BLaER1 (cell line): ENCODE results near the gene MAMLD1.

Source experiments
- H3K27ac ChIP-seq: shearing (Covaris generic); formaldehyde crosslinking; 2 replicates; pipeline ENCODE4 v1.8.1; 2022
- H3K27me3 ChIP-seq: shearing (Covaris generic); formaldehyde crosslinking; 2 replicates; pipeline ENCODE4 v1.8.1; 2022
- H3K36me3 ChIP-seq: shearing (Covaris generic); formaldehyde crosslinking; 2 replicates; pipeline ENCODE4 v1.8.1; 2022
- H3K4me1 ChIP-seq: shearing (Covaris generic); formaldehyde crosslinking; 2 replicates; pipeline ENCODE4 v1.8.1; 2022
- H3K4me2 ChIP-seq: shearing (Covaris generic); formaldehyde crosslinking; 2 replicates; pipeline ENCODE4 v1.8.1; 2022
- H3K4me3 ChIP-seq: shearing (Covaris generic); formaldehyde crosslinking; 2 replicates; pipeline ENCODE4 v1.8.1; 2022
- H3K9ac ChIP-seq: shearing (Covaris generic); formaldehyde crosslinking; 2 replicates; pipeline ENCODE4 v1.8.1; 2022
- H3K9me3 ChIP-seq: shearing (Covaris generic); formaldehyde crosslinking; 2 replicates; pipeline ENCODE4 v1.8.1; 2022
- H4K20me1 ChIP-seq: shearing (Covaris generic); formaldehyde crosslinking; 2 replicates; pipeline ENCODE4 v1.8.1; 2022
- Cebpa-rat ChIP-seq: shearing (Covaris generic); IDR thresholded peaks from 2 replicates; pipeline ENCODE4 v1.8.1; 2022

Gene MAMLD1

DNA sequence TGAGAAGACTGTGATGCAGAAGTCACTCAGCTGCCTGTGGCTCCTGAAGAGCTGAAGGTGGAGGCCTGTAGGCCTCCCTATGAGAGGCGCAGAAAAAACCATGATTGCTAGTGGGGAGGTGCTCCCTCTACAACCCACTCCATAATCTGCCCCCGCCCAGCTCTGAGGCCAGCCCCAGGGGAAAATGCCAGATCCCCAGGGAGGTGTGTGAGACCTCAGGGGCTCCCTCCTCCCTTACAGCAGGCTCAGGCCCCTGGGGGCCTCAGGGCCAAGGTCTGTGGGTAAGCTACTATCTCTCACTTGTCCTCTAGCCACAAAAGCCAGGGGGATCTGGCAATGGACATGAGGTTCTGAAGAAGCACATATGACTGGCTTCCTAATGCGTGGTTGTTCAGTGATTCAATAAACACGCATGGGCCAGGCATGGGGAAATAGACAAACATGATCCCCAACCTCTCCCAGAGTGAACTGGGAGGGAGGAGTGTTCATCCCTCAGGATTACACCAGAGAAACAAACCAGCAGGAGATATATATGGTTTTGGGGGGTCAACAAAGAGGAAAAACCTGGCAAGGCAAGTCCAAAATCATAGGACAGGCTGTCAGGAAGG, 154.3 kb downstream of the MAMLD1 start:
- H3K27ac ChIP-seq, result no peak overlapping the region
- no peak overlapping the region for H3K4me3 ChIP-seq
- H3K9ac ChIP-seq, result no peak overlapping the region
- no peaks in the 10 kb centered on the region for H3K9me3 ChIP-seq
- H3K4me2 ChIP-seq, result peak overlapping the region; percentile 23
- no peaks in the 10 kb centered on the region for H3K27me3 ChIP-seq
- H3K4me1 ChIP-seq, result peaks cover 23% of the 10 kb centered on the region
- H4K20me1 ChIP-seq, result no peaks in the 10 kb centered on the region
- no peak for TF ChIP-seq Cebpa-rat
- no peaks in the 10 kb centered on the region for H3K36me3 ChIP-seq

DNA sequence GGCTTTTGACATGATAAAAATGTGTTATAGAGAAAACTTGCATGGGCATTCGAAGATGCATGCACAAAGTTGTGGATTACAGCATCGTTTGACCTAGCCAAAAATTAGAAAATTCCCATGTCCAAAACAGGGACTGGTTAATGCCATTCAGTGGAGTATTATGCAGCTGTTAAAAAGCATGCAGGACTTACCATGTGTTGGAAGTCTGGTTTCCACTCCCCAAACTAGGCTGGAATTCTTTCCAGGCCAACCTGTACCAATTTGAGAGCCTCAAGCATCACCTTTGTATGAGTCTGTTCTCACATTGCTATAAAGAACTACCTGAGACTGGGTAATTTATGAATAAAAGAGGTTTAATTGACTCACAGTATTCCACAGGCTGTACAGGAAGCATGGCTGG, 159.4 kb downstream of the MAMLD1 start:
- Histone ChIP-seq H3K36me3 (no peaks in the 10 kb centered on the region), H3K4me1 (peaks cover 2% of the 10 kb centered on the region), H3K27me3 (no peaks in the 10 kb centered on the region), H3K4me3 (no peak overlapping the region), H3K9ac (no peak overlapping the region), H3K27ac (no peak overlapping the region), H3K4me2 (no peak overlapping the region), H4K20me1 (no peaks in the 10 kb centered on the region), H3K9me3 (no peaks in the 10 kb centered on the region)
- TF ChIP-seq Cebpa-rat, result no peak

GRCh38 chrX:150525061-150525919, 162.2 kb downstream of the MAMLD1 start:
- Histone ChIP-seq H3K4me3 (no peak overlapping the region), H4K20me1 (no peaks in the 10 kb centered on the region), H3K9me3 (no peaks in the 10 kb centered on the region), H3K4me1 (no peaks in the 10 kb centered on the region), H3K27me3 (no peaks in the 10 kb centered on the region), H3K4me2 (no peak overlapping the region), H3K9ac (no peak overlapping the region), H3K27ac (no peak overlapping the region), H3K36me3 (no peaks in the 10 kb centered on the region)
- TF ChIP-seq Cebpa-rat, result no peak

DNA sequence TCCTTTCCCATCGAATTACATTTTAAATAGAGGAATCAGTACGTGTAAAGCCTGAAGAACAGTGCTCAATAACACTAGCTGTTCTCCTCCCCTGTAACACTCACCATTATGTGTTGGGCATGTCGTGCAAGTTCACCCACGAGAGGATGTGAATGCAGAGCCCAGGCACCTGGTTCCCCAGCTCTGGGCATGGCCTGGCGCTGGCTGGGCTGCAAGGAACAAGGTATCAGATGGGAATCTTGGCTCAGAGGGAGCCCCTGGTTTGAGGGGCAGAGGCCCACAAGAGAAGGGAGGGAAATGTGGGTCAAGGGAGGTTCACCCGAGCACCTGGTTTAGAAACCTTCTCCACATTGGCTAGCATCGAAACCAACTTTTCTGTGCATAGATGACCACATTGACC, 163.6 kb downstream of the MAMLD1 start:
- Histone ChIP-seq H3K9ac (no peak overlapping the region), H3K4me3 (no peak overlapping the region), H3K27me3 (no peaks in the 10 kb centered on the region), H4K20me1 (no peaks in the 10 kb centered on the region), H3K27ac (no peak overlapping the region), H3K9me3 (no peaks in the 10 kb centered on the region), H3K36me3 (no peaks in the 10 kb centered on the region), H3K4me2 (no peak overlapping the region), H3K4me1 (no peaks in the 10 kb centered on the region)
- no peak for TF ChIP-seq Cebpa-rat

- H3K9me3 ChIP-seq, result no peaks in the 10 kb centered on the region
- no peaks in the 10 kb centered on the region for H3K36me3 ChIP-seq
- no peak overlapping the region for H3K4me2 ChIP-seq
- no peaks in the 10 kb centered on the region for H3K27me3 ChIP-seq
- H4K20me1 ChIP-seq, result no peaks in the 10 kb centered on the region
- H3K4me1 ChIP-seq, result no peaks in the 10 kb centered on the region
- no peak overlapping the region for H3K27ac ChIP-seq
- no peak overlapping the region for H3K9ac ChIP-seq
- no peak overlapping the region for H3K4me3 ChIP-seq
- TF ChIP-seq Cebpa-rat, result no peak
Measured at GRCh38 chrX:150527108-150527507, 164.0 kb downstream of the MAMLD1 start.

- Histone ChIP-seq H3K4me2 (no peak overlapping the region), H3K9ac (no peak overlapping the region), H3K4me1 (no peaks in the 10 kb centered on the region), H3K27me3 (no peaks in the 10 kb centered on the region), H3K4me3 (no peak overlapping the region), H3K36me3 (no peaks in the 10 kb centered on the region), H3K9me3 (peaks cover 9% of the 10 kb centered on the region; the same call in 1 of the 2 replicates), H3K27ac (no peak overlapping the region), H4K20me1 (no peaks in the 10 kb centered on the region)
- no peak for TF ChIP-seq Cebpa-rat
Measured at GRCh38 chrX:150529587-150529986, 166.5 kb downstream of the MAMLD1 start.

GRCh38 chrX:150530821-150531220, 167.7 kb downstream of the MAMLD1 start:
- H3K4me1 ChIP-seq, result no peaks in the 10 kb centered on the region
- no peaks in the 10 kb centered on the region for H3K36me3 ChIP-seq
- H3K4me2 ChIP-seq, result no peak overlapping the region
- no peak overlapping the region for H3K27ac ChIP-seq
- H3K9me3 ChIP-seq, result peaks cover 22% of the 10 kb centered on the region
- no peaks in the 10 kb centered on the region for H3K27me3 ChIP-seq
- H3K9ac ChIP-seq, result no peak overlapping the region
- TF ChIP-seq Cebpa-rat, result no peak
- H3K4me3 ChIP-seq, result no peak overlapping the region
- no peaks in the 10 kb centered on the region for H4K20me1 ChIP-seq

DNA sequence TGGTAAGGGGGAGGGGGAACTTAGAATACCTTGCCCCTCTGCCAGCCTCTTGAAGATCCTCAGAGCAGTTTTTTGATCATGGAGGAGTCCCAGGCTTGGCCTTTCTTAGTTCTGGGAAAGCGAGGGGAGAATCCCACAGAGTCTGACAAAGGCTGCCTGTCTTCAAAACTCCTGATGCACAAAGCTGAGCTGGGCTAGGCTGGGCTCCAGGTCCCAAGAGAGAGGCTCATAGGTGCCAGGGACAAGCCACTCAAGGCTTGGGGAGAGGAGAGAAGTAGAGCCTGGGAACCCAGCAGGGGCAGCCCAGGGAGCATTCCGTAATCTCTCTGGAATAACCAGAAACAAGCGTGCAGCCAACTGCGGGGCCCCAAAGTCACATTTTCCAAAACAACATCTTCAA, 168.3 kb downstream of the MAMLD1 start:
- Histone ChIP-seq H3K36me3 (no peaks in the 10 kb centered on the region), H3K27me3 (no peaks in the 10 kb centered on the region), H3K4me3 (no peak overlapping the region), H4K20me1 (no peaks in the 10 kb centered on the region), H3K9me3 (peaks cover 28% of the 10 kb centered on the region), H3K9ac (no peak overlapping the region), H3K4me2 (no peak overlapping the region), H3K4me1 (no peaks in the 10 kb centered on the region), H3K27ac (no peak overlapping the region)
- no peak for TF ChIP-seq Cebpa-rat

DNA sequence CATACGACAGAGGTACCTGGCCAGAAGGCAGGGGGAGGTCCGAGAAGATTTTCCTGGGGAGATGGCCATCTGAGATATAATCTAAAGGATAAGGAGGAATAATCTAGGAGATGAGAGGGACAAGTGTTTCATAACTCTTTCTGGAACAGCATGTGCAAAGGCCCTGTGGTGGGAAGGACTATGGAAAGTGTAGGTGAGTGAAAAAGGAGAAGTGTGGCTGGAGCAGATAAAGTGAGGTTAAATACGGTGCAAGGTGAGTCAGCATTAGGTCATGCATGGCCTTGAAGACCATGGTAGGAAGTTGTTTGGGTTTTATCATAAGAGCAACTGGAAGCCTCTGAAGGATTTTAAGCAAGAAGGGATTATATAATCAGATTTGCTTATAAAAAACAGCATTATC, 170.7 kb downstream of the MAMLD1 start:
- Histone ChIP-seq H3K27ac (no peak overlapping the region), H3K36me3 (no peaks in the 10 kb centered on the region), H4K20me1 (no peaks in the 10 kb centered on the region), H3K4me1 (peaks cover 10% of the 10 kb centered on the region), H3K9ac (no peak overlapping the region), H3K27me3 (no peaks in the 10 kb centered on the region), H3K4me2 (no peak overlapping the region), H3K9me3 (peaks cover 50% of the 10 kb centered on the region), H3K4me3 (no peak overlapping the region)
- no peak for TF ChIP-seq Cebpa-rat

GRCh38 chrX:150536455-150537116, 173.5 kb downstream of the MAMLD1 start:
- H3K27ac ChIP-seq, result no peak overlapping the region
- no peak for TF ChIP-seq Cebpa-rat
- no peak overlapping the region for H3K4me2 ChIP-seq
- no peaks in the 10 kb centered on the region for H3K27me3 ChIP-seq
- H3K9ac ChIP-seq, result no peak overlapping the region
- H3K4me1 ChIP-seq, result peaks cover 17% of the 10 kb centered on the region
- peaks cover 55% of the 10 kb centered on the region for H3K9me3 ChIP-seq
- no peaks in the 10 kb centered on the region for H3K36me3 ChIP-seq
- H3K4me3 ChIP-seq, result no peak overlapping the region
- H4K20me1 ChIP-seq, result no peaks in the 10 kb centered on the region
